ENCODE measurements around the gene TMEM184A. TPM values are rescaled to one million over a fixed set of nuclear protein-coding genes. Genes with fewer than 3 reads are reported as not detected.

The TMEM184A gene
- total and polyA plus RNA-seq, 2 of the 4 experiments (the other 2 are of a cell fraction), result 0.36 to 1.9 TPM

GRCh38 chr7:1496531-1497292, 59.3 kb downstream of the TMEM184A start:
- ChIA-PET CTCF (no interaction called here), POLR2A (ENCODE audit: unreplicated experiment) (no interaction called here)
- DNase-seq, result no peak
- no peak overlapping the region for H3K23ac ChIP-seq (ENCODE audit: low read depth, low read length)
- H2AK9ac ChIP-seq (replicated peaks; ENCODE audit: low read depth, low read length, poor library complexity), result no peak overlapping the region
- BruUV-seq (replicated peaks), result no TSS peak
- H2BK120ac ChIP-seq (ENCODE audit: low read depth, low read length), result no peak overlapping the region
- no peak for ATAC-seq (ENCODE audit: low read depth)
- 0 out of 2 replicates have a peak, but pooled peaks cover 4% of the 10 kb centered on the region for H4K20me1 ChIP-seq (ENCODE audit: insufficient read depth, low read length)
- in situ Hi-C loops (cut with MboI; ENCODE audit: low sequenced_read_pairs) (no loop called here), dilution Hi-C loops (cut with HindIII; ENCODE audit: low sequenced_read_pairs, unreplicated experiment) (no loop called here), intact Hi-C loops (cut with micrococcal nuclease) (no loop called here)
- H2BK15ac ChIP-seq (ENCODE audit: low read depth, low read length), result no peak overlapping the region
- no peak overlapping the region for H3K18ac ChIP-seq (ENCODE audit: low read depth, low read length)
- H3K4ac ChIP-seq (ENCODE audit: low read depth, low read length), result no peak overlapping the region
- no peak overlapping the region for H4K8ac ChIP-seq (ENCODE audit: low read depth in 2 of 2, low read length in 2 of 2)
- no peaks in the 10 kb centered on the region for H3K9me3 ChIP-seq (ENCODE audit: control insufficient read depth, insufficient read depth, low read length)
- H2BK20ac ChIP-seq (ENCODE audit: low read depth, low read length), result no peak overlapping the region
- H3K27ac ChIP-seq (ENCODE audit: insufficient read depth, low read length), result no peak overlapping the region
- H3K79me1 ChIP-seq (ENCODE audit: low read depth in 1 of 2, low read length in 2 of 2), result peaks cover 2 to 19% of the 10 kb centered on the region in 2 experiments; a peak in 3 of 4 replicates
- H2BK5ac ChIP-seq (ENCODE audit: low read depth, low read length, poor library complexity, severe bottlenecking), result no peak overlapping the region
- H2AFZ ChIP-seq (replicated peaks; ENCODE audit: low read length, poor library complexity), result no peak overlapping the region
- no peaks in the 10 kb centered on the region for H3K27me3 ChIP-seq (ENCODE audit: control insufficient read depth, insufficient read depth, low read length)
- no peaks in the 10 kb centered on the region for H3K4me1 ChIP-seq (ENCODE audit: control insufficient read depth, insufficient read depth, low read length)
- H3K56ac ChIP-seq (ENCODE audit: extremely low read depth, insufficient read depth, low read length), result no peak overlapping the region
- no peak overlapping the region for H4K5ac ChIP-seq (ENCODE audit: low read depth, low read length)
- TF ChIP-seq SMC3 (IDR thresholded peaks at IDR 0.05; ENCODE audit: low read depth, low read length), result no peak
- no peak for TF ChIP-seq FOS (IDR thresholded peaks at IDR 0.05; ENCODE audit: low read depth, low read length)
- TF ChIP-seq ELK1 (IDR thresholded peaks at IDR 0.05; ENCODE audit: borderline replicate concordance, low read depth, low read length), result no peak
- TF ChIP-seq NFE2L2 (IDR thresholded peaks at IDR 0.05; ENCODE audit: low read depth, low read length), result no peak
- no peak for TF ChIP-seq MAFK (IDR thresholded peaks at IDR 0.05; ENCODE audit: low read depth, low read length)
- no peak for TF ChIP-seq MAZ (IDR thresholded peaks at IDR 0.05; ENCODE audit: borderline replicate concordance, low read depth, low read length)
- no peak overlapping the region for H3K4me2 ChIP-seq (ENCODE audit: low read depth, low read length)
- no peaks in the 10 kb centered on the region for H3K9me1 ChIP-seq (ENCODE audit: insufficient read depth, low read length)
- no peak overlapping the region for H4K91ac ChIP-seq (ENCODE audit: insufficient read depth, low read depth, low read length)
- no peak overlapping the region for H3K14ac ChIP-seq (replicated peaks; ENCODE audit: low read depth, low read length)
- peaks cover 63% of the 10 kb centered on the region for H3K36me3 ChIP-seq (ENCODE audit: control insufficient read depth, insufficient read depth, low read length)
- no peak overlapping the region for H3K9ac ChIP-seq (ENCODE audit: low read depth, low read length)
- WGBS, 2 experiments (ENCODE audit: extremely low coverage in 2 of 2, insufficient read length in 1 of 2), result 100% methylated on average over 13 of the region's 33 CpGs; no CpG with 5 or more reads in 1 of the 2 experiments
- no peak overlapping the region for H3K4me3 ChIP-seq (ENCODE audit: insufficient read depth, low read depth, low read length)
- no peak overlapping the region for H2AK5ac ChIP-seq (ENCODE audit: low read depth, low read length)
